HepG2 (cell line): ENCODE results near the gene ZNF24. TPM values are rescaled to one million over a fixed set of nuclear protein-coding genes. Genes with fewer than 3 reads are reported as not detected.

ENCODE experiments used
- ELF4 ChIP-seq: sonication (generic); formaldehyde crosslinking; IDR thresholded peaks from 2 replicates; pipeline ENCODE4 v1.5.0; 2020; ENCODE audit warnings: missing genetic modification reagents, mild to moderate bottlenecking, moderate library complexity, borderline replicate concordance
- GFI1 ChIP-seq: sonication (generic); formaldehyde crosslinking; IDR thresholded peaks from 2 replicates; pipeline ENCODE4 v1.5.0; 2020; ENCODE audit warnings: missing genetic modification reagents, mild to moderate bottlenecking, borderline replicate concordance
- JUN ChIP-seq: sonication (generic); formaldehyde crosslinking; IDR thresholded peaks from 2 replicates; pipeline ENCODE4 v1.4.0; 2020; ENCODE audit warnings: mild to moderate bottlenecking, missing genetic modification reagents
- KDM6A ChIP-seq: IDR thresholded peaks from 2 replicates; pipeline ENCODE4 v1.6.1; 2016; ENCODE audit warnings: low read depth
- MXI1 ChIP-seq: IDR thresholded peaks from 3 replicates; pipeline ENCODE4 v1.6.1; 2012; ENCODE audit warnings: low read depth, low read length, inconsistent platforms, borderline replicate concordance
- NFAT5 ChIP-seq: sonication (generic); formaldehyde crosslinking; IDR thresholded peaks from 2 replicates; pipeline ENCODE4 v1.4.0; 2020; ENCODE audit warnings: missing genetic modification reagents
- POLR2AphosphoS2 ChIP-seq: IDR thresholded peaks from 2 replicates; pipeline ENCODE4 v1.6.1; 2011; ENCODE audit warnings: low read depth, low read length, improper control_type of control experiment
- SIN3B ChIP-seq: fragments of 150-350 bp; IDR thresholded peaks from 2 replicates; pipeline ENCODE4 v1.6.1; 2014; ENCODE audit warnings: low read length
- SNAPC5 ChIP-seq: sonication (generic); formaldehyde crosslinking; IDR thresholded peaks from 2 replicates; pipeline ENCODE4 v1.8.1; 2023; ENCODE audit warnings: mild to moderate bottlenecking, missing genetic modification reagents, borderline replicate concordance
- TMF1 ChIP-seq: sonication (generic); formaldehyde crosslinking; IDR thresholded peaks from 2 replicates; pipeline ENCODE4 v1.8.1; 2022; ENCODE audit warnings: low read depth, missing genetic modification reagents
- TOE1 ChIP-seq: sonication (generic); formaldehyde crosslinking; IDR thresholded peaks from 2 replicates; pipeline ENCODE4 v1.4.0; 2020; ENCODE audit warnings: mild to moderate bottlenecking, missing genetic modification reagents
- WIZ ChIP-seq: sonication (generic); formaldehyde crosslinking; IDR thresholded peaks from 2 replicates; pipeline ENCODE4 v1.5.1; 2020; ENCODE audit warnings: mild to moderate bottlenecking, missing genetic modification reagents
- ZBTB4 ChIP-seq: sonication (generic); formaldehyde crosslinking; IDR thresholded peaks from 2 replicates; pipeline ENCODE4 v1.4.0; 2020; ENCODE audit warnings: missing genetic modification reagents, mild to moderate bottlenecking, borderline replicate concordance
- ZFP36L2 ChIP-seq: sonication (generic); formaldehyde crosslinking; IDR thresholded peaks from 2 replicates; pipeline ENCODE4 v1.4.0; 2020; ENCODE audit warnings: missing genetic modification reagents
- ZNF136 ChIP-seq: sonication (generic); formaldehyde crosslinking; IDR thresholded peaks from 2 replicates; pipeline ENCODE4 v1.8.1; 2022; ENCODE audit warnings: low read depth, mild to moderate bottlenecking, moderate library complexity, missing genetic modification reagents
- ZNF468 ChIP-seq: sonication (generic); formaldehyde crosslinking; IDR thresholded peaks from 2 replicates; pipeline ENCODE4 v1.8.0; 2022; ENCODE audit warnings: mild to moderate bottlenecking, moderate library complexity, missing genetic modification reagents
- ZNF567 ChIP-seq: sonication (generic); formaldehyde crosslinking; IDR thresholded peaks from 2 replicates; pipeline ENCODE4 v1.8.1; 2023; ENCODE audit warnings: mild to moderate bottlenecking, missing genetic modification reagents, borderline replicate concordance
- ZNF737 ChIP-seq: sonication (generic); formaldehyde crosslinking; IDR thresholded peaks from 2 replicates; pipeline ENCODE4 v1.5.0; 2020; ENCODE audit warnings: missing genetic modification reagents, mild to moderate bottlenecking, borderline replicate concordance
- ZNF749 ChIP-seq: sonication (generic); formaldehyde crosslinking; IDR thresholded peaks from 2 replicates; pipeline ENCODE4 v1.8.0; 2022; ENCODE audit warnings: mild to moderate bottlenecking, missing genetic modification reagents, moderate library complexity, borderline replicate concordance
- ZSCAN22 ChIP-seq: sonication (generic); formaldehyde crosslinking; IDR thresholded peaks from 2 replicates; pipeline ENCODE4 v1.4.0; 2020; ENCODE audit warnings: mild to moderate bottlenecking, missing genetic modification reagents
- ZSCAN25 ChIP-seq: sonication (generic); formaldehyde crosslinking; IDR thresholded peaks from 2 replicates; pipeline ENCODE4 v1.8.0; 2022; ENCODE audit warnings: mild to moderate bottlenecking, missing genetic modification reagents
- polyA plus RNA-seq, 8 experiments: library from polyadenylated mRNA; depleted of rRNA in 3 of 8; stranded (reverse) in 7 of 8; unstranded in 1 of 8; fragments of >200 nt; fragmentation: Illumina TruSeq in 4 of 8; extraction: Trizol in 4 of 8; gene quantifications; 2 replicates each; pipeline versions ENCODE4 v1.2.1 to v1.2.3, GENCODE V29; 2011 to 2016; ENCODE audit warnings: low read depth in 4 of 8, missing spikeins in 1 of 8, mixed read lengths in 1 of 8; ENCODE audit not compliant: insufficient read depth in 1 of 8
- total RNA-seq, 5 experiments: library from RNA; depleted of rRNA; stranded (reverse); fragments of >200 nt; fragmentation: Illumina TruSeq; extraction: Trizol; gene quantifications; 2 replicates each; pipeline ENCODE4 v1.2.3, GENCODE V29; 2016; ENCODE audit warnings: low read depth in 1 of 5

The ZNF24 gene
- total and polyA plus RNA-seq, 2 of the 13 experiments (the other 11 are each of a cell fraction or from before 2014, with no cell fraction given) = 19.5 to 41.1 TPM

- peak; percentile 79; the same call in 1 of the 2 replicates for TF ChIP-seq ELF4 (CRISPR knock-in tag)
- TF ChIP-seq NFAT5 (CRISPR knock-in tag) = no peak
- 0 out of 2 replicates have a peak, but pooled peaks have one; percentile 25 for TF ChIP-seq JUN
- TF ChIP-seq ZBTB4 (CRISPR knock-in tag) = no peak; the same call in 1 of the 2 replicates
- 0 out of 2 replicates have a peak, but pooled peaks have one; percentile 53 for TF ChIP-seq SIN3B
- no peak for TF ChIP-seq WIZ
- TF ChIP-seq ZNF737 = no peak
- TF ChIP-seq ZNF468 (CRISPR knock-in tag) = no peak
- peak; percentile 20; the same call in 1 of the 2 replicates for TF ChIP-seq POLR2AphosphoS2
- peak; percentile 88; the same call in 1 of the 2 replicates for TF ChIP-seq ZNF567 (CRISPR knock-in tag)
- peak; percentile 88; the same call in 2 of the 3 replicates for TF ChIP-seq MXI1
- no peak for TF ChIP-seq GFI1 (CRISPR knock-in tag)
- TF ChIP-seq ZSCAN22 (CRISPR knock-in tag) = peak; percentile 51; the same call in 1 of the 2 replicates
- no peak for TF ChIP-seq ZFP36L2 (CRISPR knock-in tag)
- TF ChIP-seq TOE1 (CRISPR knock-in tag) = no peak
- TF ChIP-seq ZNF136 = peak; percentile 82; the same call in 1 of the 2 replicates
- no peak; the same call in 1 of the 2 replicates for TF ChIP-seq KDM6A (CRISPR knock-in tag)
- no peak for TF ChIP-seq TMF1
- no peak for TF ChIP-seq SNAPC5 (CRISPR knock-in tag)
- no peak for TF ChIP-seq ZNF749 (CRISPR knock-in tag)
- TF ChIP-seq ZSCAN25 = peak; percentile 56; the same call in 1 of the 2 replicates
Observed at GRCh38 chr18:35343936-35344735, at the start of gene ZNF24 (continued).
